ENCODE results near the gene F2R. TPM values are rescaled to one million over a fixed set of nuclear protein-coding genes. Genes with fewer than 3 reads are reported as not detected.

F2R gene
- total and polyA plus RNA-seq, 2 of the 13 experiments (the other 11 are each of a cell fraction or from before 2014, with no cell fraction given): 8.3 to 12.3 TPM

- no TSS peak for BruUV-seq (replicated peaks)
- peaks cover 10 to 41% of the 10 kb centered on the region in 2 experiments for H3K36me3 ChIP-seq (replicated peaks in 1 of 2; ENCODE audit: control insufficient read depth in 1 of 2, insufficient read depth in 2 of 2, low read length in 2 of 2)
- no peaks in the 10 kb centered on the region for H4K20me1 ChIP-seq (ENCODE audit: insufficient read depth, low read length)
- intact Hi-C loops (cut with micrococcal nuclease; ENCODE audit: unreplicated experiment): no loop called here
- WGBS (ENCODE audit: low lambda C conversion rate): 67% methylated on average over 2 of the region's 2 CpGs
- H3K9ac ChIP-seq (ENCODE audit: insufficient read depth, low read depth, low read length): no peak overlapping the region
- H3K4me2 ChIP-seq (ENCODE audit: low read depth, low read length): no peak overlapping the region
- no peaks in the 10 kb centered on the region for H3K79me2 ChIP-seq (ENCODE audit: insufficient read depth, low read length)
- FAIRE-seq: no peak
- no peaks in the 10 kb centered on the region for H3K4me1 ChIP-seq (ENCODE audit: insufficient read depth, low read length)
- no peaks in the 10 kb centered on the region for H3K27me3 ChIP-seq (ENCODE audit: control insufficient read depth in 1 of 2, insufficient read depth in 2 of 2, low read length in 2 of 2)
- H3K4me3 ChIP-seq (replicated peaks in 1 of 3; ENCODE audit: insufficient read depth in 1 of 3, low read depth in 2 of 3, low read length in 3 of 3): no peak overlapping the region
- no peak; the same call in 2 of the 3 replicates for ATAC-seq
- ChIA-PET CTCF (ENCODE audit: low intra/inter-chr PET ratio, low total read pairs) (no interaction called here), POLR2A (no interaction called here)
- TF ChIP-seq ZSCAN30 (CRISPR knock-in tag; IDR thresholded peaks at IDR 0.05) (no peak), NR2F6 (IDR thresholded peaks at IDR 0.05) (no peak), NR2F6 (CRISPR knock-in tag; IDR thresholded peaks at IDR 0.05) (no peak), ZNF660 (CRISPR knock-in tag; IDR thresholded peaks at IDR 0.05; ENCODE audit: borderline replicate concordance, low read depth) (no peak), ZNF230 (CRISPR knock-in tag; IDR thresholded peaks at IDR 0.05) (no peak), ZNF816 (CRISPR knock-in tag; IDR thresholded peaks at IDR 0.05; ENCODE audit: borderline replicate concordance) (no peak), ZNF501 (CRISPR knock-in tag; IDR thresholded peaks at IDR 0.05) (no peak), SALL2 (CRISPR knock-in tag; IDR thresholded peaks at IDR 0.05) (no peak), CEBPG (CRISPR knock-in tag; IDR thresholded peaks at IDR 0.05) (0 out of 2 replicates have a peak, but pooled peaks have one; percentile 22), CEBPB (IDR thresholded peaks at IDR 0.05; ENCODE audit: borderline replicate concordance, low read depth, low read length) (peak; percentile 79), ZNF335 (CRISPR knock-in tag; IDR thresholded peaks at IDR 0.05) (no peak), FOSL2 (CRISPR knock-in tag; IDR thresholded peaks at IDR 0.05) (peak; percentile 80), TARDBP (CRISPR knock-in tag; IDR thresholded peaks at IDR 0.05) (no peak), SOX13 (IDR thresholded peaks at IDR 0.05) (no peak), SOX13 (CRISPR knock-in tag; conservative IDR thresholded peaks at IDR 0.05 in 1 of 2, IDR thresholded peaks at IDR 0.05 in 1 of 2) (no peak)
- no peaks in the 10 kb centered on the region for H3K9me3 ChIP-seq (ENCODE audit: low read length)
- H3K27ac ChIP-seq (ENCODE audit: extremely low read length, insufficient read depth, low read length): no peak overlapping the region
- no peak overlapping the region for H2AFZ ChIP-seq (ENCODE audit: low read length)
- in situ Hi-C loops (cut with HindIII; ENCODE audit: extremely low pct_ligation_motif_present, low pct_unique_long_range_greater_than_20kb): no loop called here
- peak; percentile 28 for DNase-seq (ENCODE audit: low spot score)
Observed at GRCh38 chr5:76701298-76701697, 14.6 kb upstream of the F2R start.
